ENCODE data around the gene MMP10.
"Not testable (repeated sequence)": the region's sequence is repeated elsewhere in the genome, so short reads cannot be mapped to it uniquely, and the experiment has no call there.

The MMP10 gene

DNA sequence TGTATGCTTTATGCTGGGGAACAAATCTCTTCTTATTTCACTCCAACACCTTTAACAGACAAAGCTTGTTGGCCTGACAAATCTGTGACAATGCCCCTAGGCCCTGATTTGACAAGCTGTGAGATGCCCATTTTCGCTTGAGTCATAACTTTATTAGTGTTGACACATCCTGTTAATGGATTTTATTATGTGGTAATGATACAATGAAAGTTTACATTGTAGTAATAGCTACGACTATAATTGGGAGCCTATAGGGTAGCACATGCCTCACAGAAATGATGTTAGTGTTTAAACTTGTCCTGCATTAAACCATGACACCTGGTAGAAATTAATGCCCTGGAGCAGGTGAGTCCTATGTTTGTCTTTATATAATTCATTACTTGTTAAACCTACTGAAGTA, 3.3 kb upstream of the MMP10 start:
- DNase-seq (ENCODE audit: low read depth in 3 of 3) = no peak

DNA sequence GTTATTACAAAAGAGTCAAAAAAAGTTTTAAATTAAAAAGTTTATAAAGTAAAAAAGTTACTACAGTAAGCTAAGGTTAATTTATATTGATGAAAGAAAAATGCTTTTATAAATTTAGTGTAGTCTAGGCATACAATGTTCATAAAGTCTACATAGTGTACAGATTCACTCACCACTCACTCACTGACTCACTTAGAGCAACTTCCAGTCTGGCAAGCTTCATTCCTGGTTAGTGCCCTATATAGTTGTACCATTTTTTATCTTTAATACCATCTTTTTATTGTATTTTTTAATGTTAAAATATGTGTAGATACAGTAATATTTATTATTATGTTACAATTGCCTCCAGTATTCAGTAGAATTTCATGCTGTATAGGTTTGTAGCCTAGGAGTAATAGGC, 2.6 kb upstream of the MMP10 start:
- no peak for DNase-seq (ENCODE audit: low read depth in 3 of 3)

DNA sequence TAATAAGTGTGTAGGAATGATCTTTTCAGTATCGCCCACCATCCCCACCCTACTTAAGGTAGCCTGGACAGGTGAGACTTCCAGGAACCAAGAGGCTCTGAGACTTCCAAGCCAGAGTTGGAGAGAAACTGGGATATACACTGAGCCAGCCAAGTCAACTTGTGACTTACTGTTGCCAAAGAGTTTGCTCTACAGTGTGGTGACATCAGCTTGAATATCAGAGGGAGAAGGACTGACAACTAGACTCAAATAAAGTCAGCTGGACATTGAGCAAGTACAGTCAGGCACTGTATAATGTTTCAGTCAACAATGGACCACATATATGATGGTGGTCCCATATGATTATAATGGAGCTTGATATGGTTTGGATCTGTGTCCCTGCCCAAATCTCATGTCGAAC, 1.2 kb upstream of the MMP10 start:
- DNase-seq (ENCODE audit: low read depth in 3 of 3) = no peak

DNA sequence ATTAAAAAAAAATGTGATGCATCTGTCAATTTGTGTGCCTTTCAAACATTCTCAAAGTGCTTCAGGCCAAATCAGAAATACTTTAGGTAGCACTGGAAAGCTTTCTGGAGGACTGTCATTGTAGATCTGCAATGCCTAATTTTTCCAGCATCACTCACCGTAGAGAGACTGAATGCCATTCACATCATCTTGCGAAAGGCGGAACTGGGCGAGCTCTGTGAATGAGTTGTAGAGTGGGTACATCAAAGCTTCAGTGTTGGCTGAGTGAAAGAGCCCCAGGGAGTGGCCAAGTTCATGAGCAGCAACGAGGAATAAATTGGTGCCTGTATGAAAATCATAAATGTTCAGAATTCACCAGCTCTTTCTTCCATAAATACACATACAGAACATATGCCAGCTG, 4.0 kb downstream of the MMP10 start:
- no peak for DNase-seq (ENCODE audit: low read depth in 3 of 3)

DNA sequence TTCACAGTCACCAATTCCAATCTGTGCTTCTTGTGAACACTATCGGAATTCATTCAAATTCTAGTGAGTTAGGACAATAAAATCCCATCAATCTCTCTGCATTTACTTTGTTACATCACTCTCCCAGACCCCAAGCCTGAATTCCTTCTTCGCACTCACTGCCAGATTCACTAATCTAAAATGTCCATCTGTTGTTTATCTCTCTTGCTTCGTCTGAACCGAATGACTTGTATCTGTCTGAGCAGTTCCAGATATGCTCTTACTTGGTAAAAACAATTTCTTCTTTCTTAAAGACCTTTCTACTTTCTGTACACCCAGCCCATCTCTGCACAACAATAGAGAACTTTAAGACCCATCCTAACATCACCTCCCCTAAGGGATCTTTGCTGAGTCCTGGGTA, 7.0 kb downstream of the MMP10 start:
- DNase-seq (ENCODE audit: low read depth in 3 of 3) = no peak

DNA sequence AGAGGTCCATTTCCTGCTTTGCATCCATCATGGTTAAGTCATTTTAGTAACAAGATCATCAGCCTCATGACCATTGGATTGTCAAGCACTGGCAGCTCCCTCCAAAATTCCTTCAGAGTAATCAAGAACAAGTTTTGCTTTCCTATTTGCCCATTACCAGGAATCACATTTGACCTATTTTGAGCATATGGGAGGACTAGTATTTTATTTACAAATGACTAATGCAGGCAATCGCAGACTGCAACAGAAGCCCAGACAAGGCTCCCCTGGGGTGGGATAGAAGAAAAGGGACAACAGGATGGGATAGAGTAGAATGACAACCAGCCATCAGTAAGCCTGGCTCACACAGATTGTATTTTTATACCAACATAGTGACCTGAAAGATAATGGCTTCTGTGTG, 9.1 kb downstream of the MMP10 start:
- no peak for DNase-seq (ENCODE audit: low read depth in 3 of 3)

DNA sequence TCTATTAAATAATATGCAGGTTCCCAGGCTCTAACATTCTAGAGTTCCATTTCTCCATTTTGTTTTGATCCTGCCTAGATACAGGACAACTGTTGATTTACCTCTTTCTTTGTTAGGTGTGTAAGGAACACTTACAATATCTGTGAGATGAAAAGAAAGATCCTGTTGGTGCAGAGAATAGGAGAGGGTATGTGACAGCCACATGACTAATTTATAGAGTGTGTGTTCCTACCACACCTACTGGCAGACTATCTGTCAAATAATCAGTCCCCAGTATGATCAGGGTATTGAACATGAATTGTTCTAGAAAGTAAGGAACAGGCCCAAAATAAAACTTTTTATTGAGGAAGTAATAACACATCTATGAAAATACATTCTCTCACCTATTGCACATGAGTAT, 10.2 kb downstream of the MMP10 start:
- no peak for DNase-seq (ENCODE audit: low read depth in 3 of 3)

DNA sequence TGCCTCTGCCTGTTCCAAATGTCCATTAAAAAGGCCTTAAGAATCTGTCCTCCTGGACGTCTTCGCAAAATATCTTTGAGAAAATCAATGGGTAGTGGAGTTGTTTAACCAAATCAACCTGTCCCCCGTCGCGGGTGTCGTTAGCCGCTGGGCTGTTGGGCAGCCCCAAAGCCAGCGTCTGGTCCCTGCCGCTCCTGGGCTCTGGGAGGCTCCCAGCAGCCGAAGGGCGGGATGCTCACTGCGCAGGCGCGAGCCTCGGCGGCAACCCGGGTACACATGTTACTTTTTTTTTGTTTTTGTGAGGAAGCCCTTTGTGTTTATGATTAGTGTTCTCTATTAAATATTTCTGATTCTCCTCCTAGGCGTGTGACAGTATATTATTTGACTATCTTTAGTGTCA, 12.6 kb downstream of the MMP10 start:
- no peak for DNase-seq (ENCODE audit: low read depth in 3 of 3)

DNA sequence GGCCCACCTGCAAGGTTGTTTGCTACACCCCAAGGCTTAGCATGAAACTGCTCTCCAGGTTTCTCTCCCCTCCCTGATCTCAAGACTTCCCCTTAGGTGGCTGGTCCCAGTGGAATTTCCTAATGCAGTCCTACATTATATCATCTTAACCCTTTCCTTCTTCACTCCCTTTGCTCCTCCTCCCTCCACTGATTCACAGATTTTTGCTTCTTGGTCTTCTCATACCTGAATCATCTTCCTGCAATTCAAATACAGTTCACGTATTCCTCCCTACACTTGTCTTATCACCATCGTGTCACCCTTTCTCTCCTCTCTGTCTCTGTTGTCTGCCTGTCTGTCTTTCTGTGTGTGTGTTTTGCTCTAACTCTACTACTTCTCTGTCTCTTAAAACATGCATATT, 17.0 kb downstream of the MMP10 start:
- DNase-seq (ENCODE audit: low read depth in 3 of 3) = no peak

DNA sequence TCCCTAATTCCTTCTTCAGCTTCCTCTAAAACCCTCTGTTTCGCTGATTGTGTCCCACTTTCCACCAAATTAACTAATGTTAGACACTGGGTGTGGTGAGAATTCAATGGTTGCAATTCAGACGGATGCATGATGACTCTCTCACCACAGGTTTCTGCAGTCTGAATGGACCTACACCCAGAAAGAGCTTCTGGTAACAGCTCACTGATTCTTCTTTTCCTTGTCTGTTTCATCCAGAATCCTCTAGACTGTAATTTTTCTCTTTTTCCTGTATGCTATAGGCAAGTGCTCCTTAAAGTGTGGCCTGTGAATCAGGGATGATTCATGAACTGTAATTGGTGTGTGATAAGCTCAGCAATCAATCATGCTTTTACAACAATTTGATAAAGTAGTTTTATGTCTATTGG, 18.1 kb downstream of the MMP10 start:
- no peak for DNase-seq (ENCODE audit: low read depth in 3 of 3)

DNA sequence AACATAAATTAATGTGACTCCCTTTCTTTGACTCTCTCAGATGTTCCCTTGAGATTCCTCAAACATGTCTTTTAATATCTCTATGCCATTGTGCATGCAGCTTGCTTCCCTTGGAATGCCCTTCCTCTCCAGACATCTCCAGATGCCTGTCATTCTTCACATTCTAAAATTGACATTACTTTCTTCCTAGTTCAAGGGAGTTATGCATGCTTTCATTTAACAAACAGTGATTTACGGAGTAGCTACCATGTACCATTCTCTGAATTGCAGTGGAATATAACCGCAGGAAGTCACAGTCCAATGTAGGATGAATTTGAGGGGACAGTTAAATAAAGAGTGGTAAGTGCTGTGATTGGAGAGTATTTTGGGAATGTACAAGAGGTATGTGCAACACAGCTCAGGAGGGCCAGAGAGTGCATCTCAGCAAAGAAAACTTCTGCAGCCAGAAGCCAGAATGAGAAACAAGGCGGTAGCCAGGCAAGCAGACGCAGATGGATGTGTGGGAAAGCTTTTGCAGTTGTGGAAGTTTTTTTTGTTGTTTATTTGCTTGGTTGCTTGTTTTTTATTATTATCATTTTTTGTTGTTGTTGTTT, 18.7 kb downstream of the MMP10 start:
- DNase-seq (ENCODE audit: low read depth in 3 of 3) = no peak

DNA sequence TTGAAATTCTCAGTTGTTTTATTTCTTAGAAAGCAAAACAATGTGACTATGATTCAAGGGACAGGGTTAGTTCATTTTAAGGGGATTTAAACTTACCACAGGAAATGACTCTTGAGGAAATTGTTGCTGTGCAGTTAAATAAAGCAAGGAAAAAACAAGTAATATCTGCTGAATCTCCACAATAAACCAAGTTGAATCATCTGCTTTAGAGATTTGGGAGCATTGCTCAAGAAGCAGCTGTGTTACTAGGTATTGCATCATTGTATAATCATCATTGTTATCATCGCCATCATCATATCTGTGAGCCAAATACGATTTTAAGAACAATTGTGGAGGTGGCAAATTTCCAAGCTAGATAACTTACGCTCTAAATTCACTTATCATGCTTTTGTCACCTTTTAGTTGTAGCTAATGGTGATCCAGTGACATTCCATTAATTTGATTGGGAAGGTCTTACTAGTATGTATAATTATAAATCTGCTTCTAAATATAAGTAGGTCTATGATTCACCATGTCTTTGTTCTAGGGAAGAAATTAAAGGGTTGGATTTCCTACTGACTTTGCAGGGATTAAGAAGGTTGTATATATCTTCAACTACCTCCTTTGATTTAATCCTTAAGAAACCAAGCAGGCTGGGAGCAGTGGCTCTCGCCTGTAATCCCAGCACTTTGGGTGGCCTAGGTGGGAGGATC, 19.9 kb downstream of the MMP10 start:
- no peak for DNase-seq (ENCODE audit: low read depth in 3 of 3)

DNA sequence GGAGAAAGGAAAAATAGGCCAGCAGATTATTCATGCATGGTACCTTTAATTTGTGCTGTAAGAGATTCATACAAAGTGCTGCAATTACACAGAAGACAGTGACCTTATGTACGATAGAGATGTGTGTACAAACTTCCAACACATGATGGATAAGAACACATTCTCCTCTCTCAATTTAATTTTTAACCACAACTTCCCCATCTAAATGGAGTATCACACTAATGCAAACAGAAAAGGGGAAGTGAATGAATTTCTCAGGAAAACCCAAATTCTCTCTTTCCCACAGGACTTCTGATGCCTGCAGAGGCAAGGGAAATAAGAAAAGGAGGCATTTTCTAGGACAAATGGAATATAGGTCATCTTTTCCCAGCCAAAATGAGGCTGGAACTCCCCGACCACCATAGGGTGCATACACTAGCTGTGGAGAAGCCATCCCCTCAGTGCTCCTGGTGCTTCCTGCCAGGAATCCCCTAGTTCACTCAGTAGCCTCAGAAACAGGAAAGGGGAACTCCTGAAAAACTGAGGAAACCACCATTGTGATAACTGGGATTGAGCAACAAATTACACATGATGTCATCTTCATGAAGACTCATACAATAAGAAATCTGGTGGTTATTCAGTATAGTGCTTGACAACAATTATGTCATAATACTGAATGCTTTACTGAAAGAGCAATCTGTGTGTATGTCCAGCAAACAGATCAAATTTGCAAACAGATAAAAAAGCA, 22.4 kb downstream of the MMP10 start:
- no peak for DNase-seq (ENCODE audit: low read depth in 3 of 3)

DNA sequence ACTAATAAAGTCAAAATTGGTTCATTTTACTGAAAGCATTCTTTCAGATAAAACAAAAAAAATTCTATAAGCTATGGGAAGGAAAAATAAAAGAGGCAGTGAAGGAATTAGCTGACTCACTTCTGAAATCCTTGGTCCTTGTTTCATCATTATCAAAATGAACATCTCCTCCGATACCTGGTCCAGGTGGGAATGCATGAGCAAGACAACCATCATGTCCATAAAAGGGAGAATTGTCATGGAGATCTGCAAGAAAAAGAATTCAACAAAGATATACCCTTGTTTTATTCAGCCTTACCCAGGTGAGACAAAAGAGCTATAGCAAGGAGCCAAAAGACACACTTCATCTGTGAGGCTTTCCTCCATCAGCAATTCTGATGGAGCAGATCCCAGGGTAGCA, 27.2 kb downstream of the MMP10 start:
- DNase-seq (ENCODE audit: low read depth in 3 of 3) = no peak

DNA sequence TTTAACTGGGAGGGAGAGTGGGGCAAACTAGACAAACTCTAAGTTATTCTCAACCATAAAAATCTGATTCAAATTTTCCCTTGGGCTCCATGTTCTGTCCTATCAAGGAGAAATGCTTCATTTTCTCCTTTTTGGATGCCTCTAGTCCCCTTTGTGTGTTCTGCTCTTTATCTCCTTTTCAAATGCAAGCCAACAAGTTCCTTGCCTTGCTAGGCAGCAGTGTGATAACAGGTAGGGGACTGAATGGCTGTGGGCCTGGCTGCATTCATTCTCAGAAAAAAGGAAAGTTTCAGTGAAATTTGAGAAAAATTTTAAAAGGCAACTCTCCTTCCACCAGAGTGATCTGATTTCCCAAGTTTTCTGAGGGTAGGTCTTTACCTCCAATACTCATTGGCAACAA, 28.8 kb downstream of the MMP10 start:
- no peak for DNase-seq (ENCODE audit: low read depth in 3 of 3)

DNA sequence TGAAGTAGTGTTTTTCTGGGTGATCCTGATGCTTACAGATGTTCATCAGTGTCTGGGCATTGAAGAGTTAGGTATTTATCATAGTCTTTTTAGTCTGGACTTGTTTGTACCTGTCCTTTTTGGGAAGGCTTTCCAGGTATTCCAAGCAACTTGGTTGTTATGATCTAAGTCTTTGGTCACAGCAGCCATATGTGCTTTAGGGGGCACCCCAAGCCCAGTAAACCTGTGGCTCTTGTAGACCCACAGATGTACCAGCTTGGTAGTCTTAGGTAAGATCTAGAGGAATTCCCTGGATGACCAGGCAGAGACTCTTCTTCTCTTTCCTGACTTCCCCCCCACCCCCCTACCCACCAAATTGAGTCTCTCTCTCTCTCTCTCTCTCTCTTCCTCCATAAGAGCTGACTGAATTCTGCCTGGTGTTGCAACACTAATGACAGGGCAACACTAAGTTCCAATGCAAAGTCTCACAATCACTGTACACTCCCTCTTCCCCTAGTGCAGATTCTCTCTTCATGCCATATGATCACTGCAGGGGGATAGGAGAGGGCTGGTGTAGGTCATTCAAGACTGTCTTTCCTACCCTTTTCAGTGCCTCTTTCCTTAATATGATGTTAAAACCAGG, 31.2 kb downstream of the MMP10 start:
- DNase-seq (ENCODE audit: low read depth in 3 of 3) = no peak

DNA sequence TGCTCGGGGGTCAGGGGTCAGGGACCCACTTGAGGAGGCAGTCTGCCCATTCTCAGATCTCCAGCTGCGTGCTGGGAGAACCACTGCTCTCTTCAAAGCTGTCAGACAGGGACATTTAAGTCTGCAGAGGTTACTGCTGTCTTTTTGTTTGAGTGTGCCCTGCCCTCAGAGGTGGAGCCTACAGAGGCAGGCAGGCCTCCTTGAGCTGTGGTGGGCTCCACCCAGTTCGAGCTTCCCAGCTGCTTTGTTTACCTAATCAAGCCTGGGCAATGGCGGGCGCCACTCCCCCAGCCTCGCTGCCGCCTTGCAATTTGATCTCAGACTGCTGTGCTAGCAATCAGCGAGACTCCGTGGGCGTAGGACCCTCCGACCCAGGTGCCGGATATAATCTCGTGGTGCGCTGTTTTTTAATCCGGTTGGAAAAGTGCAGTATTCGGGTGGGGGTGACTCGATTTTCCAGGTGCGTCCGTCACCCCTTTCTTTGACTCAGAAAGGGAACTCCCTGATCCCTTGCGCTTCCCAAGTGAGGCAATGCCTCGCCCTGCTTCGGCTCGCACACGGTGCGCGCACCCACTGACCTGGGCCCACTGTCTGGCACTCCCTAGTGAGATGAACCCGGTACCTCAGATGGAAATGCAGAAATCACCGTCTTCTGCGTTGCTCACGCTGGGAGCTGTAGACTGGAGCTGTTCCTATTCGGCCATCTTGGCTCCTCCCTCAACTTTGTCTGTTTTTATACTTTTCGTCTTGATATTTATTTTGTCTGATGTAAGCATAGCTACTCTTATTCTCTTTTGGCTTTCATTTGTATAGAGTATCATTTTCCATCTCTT, 33.5 kb downstream of the MMP10 start:
- DNase-seq (ENCODE audit: low read depth in 3 of 3) = not testable (repeated sequence)

DNA sequence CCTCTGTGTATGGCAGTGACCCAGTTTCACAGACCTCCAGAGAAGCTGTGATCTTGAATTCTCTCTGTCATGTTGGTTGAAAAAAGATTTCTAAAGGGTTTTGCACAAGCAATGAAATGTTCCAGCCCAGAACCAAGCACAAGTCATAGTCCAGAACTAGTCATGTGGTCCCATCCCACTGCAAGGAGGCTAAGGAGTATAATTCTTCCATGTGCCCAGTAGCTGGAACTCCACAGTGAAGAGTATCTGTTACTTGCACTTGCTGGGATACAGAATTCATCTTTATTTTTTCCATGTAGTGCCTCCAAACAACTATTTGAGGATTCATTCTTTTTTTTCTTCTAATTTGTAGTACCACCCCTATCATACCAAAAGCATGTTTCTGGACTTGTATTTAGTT, 45.8 kb downstream of the MMP10 start:
- DNase-seq (ENCODE audit: low read depth in 3 of 3) = no peak

DNA sequence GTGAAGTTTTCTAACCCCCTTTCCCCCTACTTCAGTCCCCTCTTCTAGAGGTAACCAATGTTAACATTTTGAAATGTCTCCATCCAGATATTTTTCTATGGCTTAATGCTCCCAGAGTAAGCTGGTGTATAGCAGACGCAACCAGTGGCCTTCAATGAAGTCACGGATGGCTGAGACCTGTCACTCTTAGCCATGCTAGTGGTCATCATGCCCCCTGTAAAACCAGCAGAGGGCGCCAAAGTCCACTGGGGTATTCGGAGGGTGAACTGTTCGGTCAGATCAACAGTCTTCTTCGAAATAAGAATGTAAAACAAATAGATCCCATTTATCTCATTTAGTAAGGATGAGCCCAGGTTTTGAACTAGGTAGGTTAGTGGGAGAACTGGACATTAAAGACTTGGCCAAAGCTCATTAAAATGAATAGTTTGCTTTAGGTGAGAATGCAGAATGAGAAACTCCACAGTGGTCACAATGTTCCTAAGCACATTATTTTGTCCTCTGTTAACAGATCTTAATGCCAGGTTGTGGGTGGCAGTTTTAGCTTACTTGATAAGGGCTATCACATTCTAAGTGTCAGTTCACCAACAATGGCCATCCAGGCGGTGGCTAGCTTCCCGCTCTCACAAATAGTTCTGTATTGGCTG, 47.1 kb downstream of the MMP10 start:
- DNase-seq (ENCODE audit: low read depth in 3 of 3) = peak in 1 of 3 experiments; percentile 48

DNA sequence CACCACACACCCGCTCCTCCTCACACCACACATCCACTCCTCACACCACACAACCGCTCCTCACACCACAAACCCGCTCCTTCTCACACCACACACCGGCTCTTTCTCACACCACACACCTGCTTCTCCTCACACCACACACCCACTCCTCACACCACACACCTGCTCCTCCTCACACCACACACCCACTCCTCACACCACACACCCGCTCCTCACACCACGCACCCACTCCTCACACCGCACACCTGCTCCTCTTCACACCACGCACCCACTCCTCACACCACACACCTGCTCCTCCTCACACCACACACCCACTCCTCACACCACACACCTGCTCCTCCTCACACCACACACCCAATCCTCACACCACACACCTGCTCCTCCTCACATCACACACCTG, 49.5 kb downstream of the MMP10 start:
- DNase-seq (ENCODE audit: low read depth in 3 of 3) = not testable (repeated sequence)
